NCI-H510A (cell line): Measurements from ENCODE around the gene MRPS23.

ENCODE experiments used
- DNase-seq: peaks from one replicate; lab custom pipeline; 2025; lab: John Stamatoyannopoulos, UW

Gene MRPS23

DNA sequence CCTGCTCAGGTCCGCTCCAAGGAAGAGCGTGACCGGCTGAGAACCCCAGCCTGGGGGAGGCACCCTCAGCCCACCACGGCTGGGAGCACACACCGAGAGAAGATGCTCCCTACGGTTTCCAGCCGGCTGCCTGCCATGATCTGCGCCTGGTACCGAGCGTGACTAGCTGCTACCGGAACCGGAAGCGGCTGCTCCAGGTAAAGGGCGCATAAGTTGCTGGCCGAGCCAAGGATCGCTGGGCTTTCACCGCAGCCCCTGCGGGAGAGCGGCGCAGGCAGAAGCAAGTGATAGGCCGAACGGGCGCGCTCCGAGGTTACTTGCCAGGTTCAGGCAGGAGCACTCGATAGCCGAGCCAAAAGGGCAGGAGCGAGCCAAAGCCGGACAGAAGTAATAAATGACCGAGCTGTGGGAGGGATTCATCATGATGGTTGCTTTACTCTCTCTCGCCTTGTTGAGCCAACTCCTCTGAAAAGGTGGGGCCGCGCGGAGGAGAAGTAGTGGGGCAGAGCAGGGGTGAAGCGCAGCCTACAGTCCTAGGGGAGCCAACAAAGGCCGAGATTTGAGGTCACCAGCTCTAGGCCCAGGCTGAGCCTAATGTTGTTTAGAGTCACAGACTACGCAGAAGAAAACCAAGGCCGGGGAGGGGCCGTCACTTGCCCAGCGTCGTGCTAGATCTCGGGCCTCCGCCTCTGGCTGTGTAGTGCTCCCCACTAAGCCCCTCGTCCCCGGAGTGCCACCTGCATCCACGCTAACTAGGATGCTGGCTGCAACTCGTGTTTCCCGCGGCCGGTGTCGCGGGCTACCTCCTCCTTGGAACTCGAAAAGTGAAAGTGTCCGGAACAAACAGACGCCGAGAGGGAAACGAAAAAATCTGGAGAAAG is at the start of gene MRPS23:
Gene MRPS23 (minus strand): TSS at position 171 of the 881 bp plus-strand sequence. CDS start 34 bp downstream, at position 137.
- DNase-seq: peak; percentile 99

DNA sequence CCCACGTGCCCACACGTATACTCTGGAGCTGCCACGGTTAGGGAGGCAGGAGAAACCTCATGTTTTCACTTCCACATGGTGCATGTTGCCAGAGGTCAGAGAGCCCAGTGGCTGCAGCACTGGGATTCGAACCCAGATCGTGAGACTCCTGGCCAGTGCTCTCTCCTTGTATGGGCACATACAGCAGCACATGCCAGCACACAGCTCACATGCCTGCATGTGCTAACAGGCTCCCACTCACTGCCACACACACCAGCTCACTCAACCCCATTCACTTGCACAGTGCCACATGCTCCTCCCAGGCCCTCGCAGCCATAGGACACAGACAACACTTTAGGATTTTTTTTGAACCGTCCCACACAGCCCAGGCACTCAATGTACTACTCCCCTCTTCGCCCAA is 49.5 kb upstream of the MRPS23 start:
- no peak for DNase-seq

DNA sequence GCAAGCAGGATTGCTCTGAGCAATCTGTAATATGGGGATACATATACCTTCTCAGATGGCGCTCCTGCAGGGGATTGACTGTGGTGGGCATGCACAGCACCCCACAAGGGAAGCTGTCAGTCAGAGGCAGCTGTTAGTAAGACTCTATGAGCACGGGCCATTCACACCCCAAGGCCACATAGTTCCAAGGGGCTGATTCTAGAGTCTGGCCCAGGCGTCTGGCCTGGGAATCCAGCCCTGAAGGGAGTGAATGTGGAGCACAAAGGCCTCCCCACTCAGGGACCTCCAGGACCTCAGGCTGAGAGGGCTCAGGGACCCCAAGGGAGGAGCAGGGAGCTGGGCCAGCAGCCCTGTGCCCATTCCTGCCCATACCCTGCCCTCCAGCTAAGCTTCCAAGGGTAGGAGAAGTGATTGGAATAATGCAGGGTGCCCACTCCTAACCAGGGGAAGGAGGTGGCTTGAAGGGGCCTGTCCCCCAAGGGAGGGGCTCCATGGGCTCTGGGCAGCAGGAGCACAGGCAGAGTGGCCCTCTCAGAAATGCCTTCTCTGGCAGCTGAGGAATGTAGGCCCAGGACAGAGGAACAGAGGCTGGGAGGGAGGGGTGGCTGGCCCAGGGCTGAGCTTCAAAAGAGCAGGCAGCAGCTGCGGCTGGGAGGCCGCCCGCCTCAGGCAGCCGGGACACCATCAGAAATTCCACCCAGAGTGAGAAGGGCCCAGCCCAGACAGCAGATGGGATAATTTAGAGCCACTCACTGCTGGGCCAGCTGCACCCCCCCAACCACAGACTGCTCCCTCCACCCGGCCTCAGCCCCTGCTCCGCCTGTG is 48.9 kb upstream of the MRPS23 start:
- DNase-seq: no peak

DNA sequence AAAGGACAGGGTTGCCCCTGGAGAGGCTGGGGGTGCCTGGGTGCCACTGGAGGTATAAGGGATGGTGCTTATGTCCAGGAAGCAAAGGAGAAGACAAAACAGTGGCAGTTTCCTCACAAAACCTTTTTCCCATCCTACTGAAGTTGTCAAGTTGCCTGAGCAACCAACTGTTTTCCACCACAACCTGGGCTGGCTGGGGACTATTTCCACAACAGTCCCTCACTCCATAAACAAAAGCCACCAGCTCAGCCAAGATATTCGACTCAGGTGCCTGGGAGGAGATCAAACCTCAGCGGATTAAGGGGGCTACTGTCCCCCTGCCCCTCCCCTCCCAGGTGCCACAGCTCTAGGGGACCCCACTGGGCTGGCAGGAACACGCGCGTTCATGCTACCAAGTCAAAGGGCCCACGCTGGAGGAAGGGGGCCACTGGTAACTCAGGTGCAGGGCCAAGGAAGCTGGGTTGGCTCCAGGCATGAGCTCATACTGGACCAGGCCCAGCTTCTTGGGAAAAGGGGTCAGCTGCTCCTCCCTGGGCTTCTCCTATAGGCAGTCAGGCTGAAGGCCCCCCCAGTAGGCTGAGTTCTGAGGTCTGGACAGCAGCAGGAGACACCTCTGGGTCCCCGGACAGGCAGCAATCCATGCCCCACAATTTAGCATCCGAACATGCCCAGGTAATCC is 45.7 kb upstream of the MRPS23 start:
- DNase-seq: no peak

DNA sequence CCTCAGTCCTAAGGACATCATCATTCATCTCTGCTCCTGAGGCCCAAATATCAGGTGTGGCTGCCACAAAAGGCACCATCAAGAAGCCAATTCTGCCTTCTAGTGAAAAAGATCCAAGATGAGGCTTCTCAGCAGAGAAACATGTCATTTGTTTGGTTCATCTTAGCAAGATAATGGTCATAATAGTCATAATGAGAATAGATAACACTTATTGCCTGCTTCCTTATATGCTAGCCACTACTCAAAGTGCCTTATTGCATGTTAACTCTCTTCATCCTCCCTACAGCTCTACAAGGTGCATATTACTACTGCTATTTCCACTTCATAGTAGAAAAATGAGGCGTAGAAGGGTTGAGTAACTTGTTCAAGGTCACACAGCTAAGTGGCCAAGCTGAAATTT is 45.0 kb upstream of the MRPS23 start:
- no peak for DNase-seq

DNA sequence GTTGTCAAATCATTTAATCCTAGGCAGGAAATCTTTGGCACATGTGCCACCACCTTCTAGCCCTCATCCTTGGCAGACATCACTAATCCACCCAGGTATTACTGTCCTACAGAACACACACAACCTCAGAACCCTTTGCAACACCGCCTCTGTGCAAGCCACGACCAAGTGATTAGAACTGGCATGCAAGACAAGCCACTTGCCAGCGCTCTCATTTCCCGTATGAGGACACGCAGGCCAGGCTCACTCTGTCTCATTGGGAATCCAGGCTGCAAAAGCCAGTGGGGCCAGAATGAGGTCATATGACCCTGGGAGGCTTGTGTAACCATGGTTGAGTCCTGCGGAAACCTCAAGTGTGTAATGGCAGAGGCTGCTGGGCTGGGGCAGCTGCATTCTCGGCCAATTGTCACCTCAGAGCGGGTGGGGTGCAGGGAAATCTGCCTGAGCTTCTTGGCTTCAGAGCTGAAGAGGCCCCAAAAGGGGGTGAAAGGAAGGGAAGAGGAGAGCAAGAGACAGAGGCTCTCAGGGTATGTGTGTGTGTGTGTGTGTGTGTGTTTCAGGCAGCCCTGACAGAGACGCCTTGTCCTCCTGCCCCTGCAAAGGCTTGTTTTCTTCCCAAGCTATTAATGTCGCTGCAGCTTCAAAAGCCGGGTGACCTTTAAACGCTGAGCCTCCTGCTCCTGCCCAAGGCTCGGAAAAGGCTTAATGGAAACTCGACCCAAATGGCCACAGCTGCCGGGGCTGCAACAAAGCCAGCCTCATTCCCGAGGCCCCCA is 43.2 kb upstream of the MRPS23 start:
- DNase-seq: peak; percentile 96

DNA sequence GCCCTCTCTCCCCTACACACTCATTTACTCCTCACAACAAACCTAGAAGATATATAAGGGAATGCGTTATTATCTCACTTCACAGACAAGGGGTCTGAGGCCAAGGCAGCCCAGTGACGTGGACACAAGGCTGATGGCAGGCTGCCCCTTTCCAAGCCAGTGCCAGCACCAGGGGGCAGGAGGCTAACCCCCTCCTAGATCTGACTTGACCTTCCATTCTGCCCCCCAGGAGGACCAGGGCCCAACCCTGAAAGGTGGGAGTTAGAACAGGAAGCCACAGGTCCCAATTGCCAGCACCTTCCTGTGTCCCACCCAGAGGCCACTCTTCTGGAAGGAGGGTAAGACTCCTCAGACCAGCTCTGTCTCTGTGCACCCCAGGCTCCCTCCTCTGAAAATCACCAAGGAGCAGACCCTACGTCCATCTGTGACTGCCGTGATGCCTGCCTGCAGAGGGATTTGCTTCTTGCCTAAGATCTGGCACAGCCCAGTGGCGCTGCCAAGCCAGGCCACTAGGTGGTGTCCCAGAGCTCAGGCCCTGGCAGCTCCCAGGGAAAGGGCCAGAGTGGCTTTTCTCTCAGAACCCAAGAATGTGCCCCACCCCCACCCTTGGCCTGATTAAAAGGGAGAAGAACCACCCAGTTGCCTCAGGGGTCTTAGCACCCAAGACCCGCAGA is 42.4 kb upstream of the MRPS23 start:
- DNase-seq: peak; percentile 71

DNA sequence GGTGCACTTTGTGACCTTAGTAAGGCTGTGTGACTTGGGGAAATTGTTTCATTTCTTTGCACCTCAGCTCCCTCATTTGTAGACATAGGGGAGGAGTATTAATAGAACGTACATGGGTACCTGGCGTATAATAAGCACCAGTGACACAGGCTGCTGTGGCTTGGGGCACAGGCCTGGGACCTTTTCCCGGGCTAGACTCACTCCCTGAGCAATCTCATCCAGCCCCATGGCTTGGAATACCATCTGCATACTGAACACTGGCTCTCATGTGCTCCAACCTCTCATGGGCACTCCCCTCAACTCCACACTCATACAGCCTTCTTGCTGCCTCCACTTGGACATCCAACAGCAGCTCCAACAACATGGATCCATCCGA is 41.0 kb upstream of the MRPS23 start:
- DNase-seq: no peak

DNA sequence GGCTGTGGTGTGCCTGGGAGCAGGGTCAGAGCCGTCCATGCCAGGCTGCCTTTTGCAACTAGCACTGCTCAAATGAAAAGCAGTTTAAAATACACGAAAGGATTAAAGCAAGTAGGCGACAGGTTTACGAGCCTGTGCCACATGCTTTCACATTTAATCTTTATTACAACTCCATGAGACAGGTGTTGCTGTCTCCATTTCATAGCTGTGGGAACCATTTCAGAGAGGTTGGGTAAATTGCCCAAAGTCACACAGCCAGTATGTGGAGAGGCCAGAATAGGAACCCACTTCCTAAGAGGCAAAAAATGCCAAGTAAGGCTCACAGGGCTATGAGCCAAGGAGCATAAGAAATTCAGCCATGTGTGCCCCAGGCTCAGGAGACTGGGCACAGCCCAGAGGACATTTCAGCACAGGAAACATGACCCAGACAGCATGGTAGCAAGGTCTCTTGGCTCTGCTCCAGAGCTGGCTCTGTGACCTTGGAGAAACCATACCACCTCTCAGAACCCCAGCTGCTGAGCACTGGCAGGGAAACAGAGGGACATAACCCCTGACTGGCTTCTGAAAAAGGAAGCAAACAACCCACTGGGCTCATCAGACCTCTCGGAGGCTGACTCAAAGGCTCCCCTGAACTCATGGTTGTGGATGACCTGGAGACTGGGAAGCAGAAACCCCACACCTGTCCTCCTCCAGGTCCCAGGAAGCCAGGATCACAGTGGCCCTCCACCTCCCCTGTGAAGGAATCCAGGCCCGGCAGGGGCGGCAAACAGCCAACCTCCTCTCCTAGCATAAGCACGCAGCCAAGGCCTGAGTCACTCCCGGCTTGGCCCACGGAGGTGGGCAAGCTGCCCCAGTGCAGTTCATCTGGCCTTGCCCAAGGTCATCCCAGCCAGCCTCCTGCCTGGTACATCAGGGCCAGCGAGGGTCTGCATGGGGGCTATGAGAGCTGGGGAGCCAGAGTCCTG is 40.3 kb upstream of the MRPS23 start:
- no peak for DNase-seq

DNA sequence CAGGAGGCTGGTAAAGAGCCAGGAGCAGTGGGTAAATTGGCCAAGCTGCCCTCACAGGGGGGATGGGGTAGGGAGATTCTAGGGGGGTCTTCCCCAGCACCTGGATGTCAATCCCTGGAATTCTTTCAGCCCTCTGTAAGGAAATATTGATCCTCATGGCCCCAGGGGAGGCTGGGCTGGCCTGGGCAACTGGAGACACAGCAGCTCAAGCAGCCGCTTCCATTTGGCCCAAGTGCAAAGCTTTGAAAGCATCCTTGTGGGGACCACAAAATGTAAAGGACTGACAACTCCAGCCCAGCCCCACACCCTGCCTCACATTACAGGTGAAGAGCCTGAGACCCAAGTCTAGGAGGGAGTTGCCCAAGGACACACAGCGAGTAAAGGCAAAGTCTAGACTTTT is 39.4 kb upstream of the MRPS23 start:
- DNase-seq: no peak

DNA sequence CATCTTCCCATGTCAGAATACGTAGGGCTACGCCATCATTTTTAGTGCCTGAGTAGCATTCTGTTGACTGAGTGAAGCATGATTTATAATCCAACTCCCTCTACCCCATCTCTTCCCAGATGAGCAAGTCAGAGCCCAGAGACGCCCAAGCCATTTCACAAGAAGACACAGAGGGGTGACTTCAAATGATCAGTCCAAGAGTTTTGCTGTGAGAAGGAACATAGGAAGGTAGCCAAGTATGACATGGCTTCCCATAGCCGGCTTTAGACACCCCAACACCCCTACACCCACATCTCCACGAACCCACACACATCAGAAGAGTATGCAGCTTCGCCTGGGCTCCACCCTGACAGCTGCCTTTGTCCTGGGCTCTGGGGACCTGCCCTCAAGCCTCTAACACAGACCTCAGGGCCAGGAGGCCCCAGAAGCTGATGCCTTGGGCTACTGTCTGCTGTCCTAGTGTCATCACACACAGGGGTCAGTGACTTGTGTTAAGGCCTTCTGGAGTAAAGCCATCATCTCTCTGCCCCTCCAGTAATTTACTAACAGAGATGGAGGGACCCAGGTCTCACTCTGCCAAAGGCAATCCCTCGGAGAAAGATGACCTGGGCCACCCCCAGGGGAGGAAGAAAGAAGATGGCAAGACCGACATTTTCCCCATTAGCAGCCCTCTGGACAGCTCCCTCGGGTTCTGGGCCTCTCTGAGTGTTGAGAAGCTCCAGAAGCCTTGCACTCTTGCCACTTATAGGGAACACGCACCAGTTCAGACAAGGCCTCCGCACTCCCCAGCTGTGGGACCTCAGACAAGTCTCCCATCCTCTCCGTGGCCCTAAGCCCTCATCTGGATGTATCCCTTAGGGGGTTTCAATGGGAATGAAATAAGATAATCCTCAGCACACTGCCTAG is 38.7 kb upstream of the MRPS23 start:
- DNase-seq: no peak

DNA sequence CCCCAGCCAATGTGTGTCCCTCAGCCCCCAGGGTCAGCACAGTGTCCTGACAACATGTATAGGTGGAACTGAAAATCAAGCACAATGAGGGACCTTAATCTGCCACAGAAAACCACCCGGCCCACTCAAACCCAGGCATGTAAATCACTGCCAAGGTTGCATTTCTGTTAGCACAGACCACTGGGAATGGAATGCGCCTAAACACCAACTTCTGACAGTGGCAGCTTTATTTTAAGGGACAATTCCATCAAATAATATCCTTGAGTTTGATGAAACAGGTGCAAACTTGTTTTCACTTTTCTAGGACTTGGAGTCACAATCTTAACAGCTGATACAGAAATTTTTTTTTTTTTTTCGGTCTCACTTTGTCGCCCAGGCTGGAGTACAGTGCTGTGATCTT is 37.3 kb upstream of the MRPS23 start:
- DNase-seq: no peak

DNA sequence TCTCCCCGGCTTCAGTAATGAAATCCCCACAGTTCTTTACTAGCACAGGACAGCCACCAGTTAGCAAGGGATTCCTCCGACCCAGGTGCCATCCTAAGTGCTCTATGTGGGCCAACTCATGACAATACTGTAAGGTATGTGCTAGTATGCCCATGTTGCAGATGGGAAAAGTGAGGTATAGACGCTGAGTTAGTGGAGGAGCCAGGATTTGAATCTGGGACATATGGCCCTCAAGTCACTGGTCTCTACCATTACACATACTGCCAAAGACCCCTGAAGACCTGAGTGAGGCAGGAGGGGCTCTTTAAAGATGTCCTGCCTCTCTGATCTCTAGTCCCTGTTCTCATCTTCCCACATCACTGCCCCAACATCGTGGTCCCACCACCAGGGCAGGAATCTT is 36.2 kb upstream of the MRPS23 start:
- no peak for DNase-seq

DNA sequence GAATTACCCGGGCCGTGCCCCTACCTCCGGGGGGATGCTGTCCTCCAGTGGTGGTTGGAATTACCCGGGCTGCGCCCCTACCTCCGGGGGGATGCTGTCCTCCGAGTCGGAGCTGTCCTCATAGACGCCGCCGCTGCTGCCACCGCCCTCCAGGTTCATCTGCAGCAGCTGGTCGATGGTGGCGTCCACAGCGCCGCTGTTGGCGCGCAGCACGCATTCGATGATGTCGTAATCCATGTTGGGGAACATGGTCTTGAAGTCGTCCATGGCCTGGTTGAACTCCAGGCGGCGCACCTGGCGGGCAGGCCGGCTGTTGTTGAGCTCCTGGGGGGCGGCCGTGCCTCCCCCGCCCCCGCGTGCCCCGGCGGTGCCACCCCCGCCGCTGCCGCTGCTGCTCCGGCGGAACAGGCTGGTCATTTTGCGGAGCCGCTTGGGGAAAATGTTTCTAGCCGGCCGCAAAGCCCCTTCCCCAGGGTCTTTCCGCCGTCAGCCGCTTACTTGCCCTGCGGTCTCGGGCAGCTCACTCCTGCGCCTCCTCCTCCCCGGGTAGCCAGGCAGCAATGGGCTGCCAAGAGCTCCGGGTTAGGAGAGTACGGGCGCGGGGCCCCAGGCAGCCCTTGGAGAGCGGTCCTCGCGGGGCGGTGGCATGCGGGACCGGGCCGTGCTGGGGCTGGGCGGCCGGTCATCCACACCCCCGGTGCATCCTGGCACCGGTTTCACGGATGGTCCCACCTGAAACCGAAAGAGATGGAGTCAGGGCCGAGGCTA is 35.5 kb upstream of the MRPS23 start:
- DNase-seq: no peak

DNA sequence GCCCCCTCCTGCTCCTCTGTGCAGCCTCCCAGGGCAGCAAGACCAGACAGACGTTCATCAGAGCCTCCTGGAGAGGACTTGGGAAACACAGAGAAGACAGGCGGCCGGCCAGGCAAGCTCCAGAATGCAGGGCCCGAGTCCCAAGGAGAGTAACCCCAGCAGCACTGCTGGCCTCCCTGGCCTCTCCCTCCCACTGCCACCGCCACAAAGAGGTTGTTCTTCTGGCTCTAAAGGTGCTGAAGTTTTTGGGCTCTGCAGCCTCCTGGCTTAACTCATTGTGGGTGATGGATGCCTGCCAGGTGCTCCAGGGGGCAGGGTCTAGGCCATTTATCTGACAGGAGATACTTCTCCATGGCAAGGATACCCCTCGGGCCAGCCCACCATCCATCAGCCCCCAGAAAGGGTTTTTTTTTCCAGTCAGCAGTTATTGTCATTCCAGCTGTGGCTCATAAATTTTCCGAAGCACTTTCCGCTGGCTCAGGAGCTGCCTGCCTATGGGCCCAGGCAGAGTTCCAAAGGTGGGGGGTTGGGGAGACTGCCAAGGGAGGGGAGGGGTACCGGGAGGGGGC is 32.0 kb upstream of the MRPS23 start:
- no peak for DNase-seq

DNA sequence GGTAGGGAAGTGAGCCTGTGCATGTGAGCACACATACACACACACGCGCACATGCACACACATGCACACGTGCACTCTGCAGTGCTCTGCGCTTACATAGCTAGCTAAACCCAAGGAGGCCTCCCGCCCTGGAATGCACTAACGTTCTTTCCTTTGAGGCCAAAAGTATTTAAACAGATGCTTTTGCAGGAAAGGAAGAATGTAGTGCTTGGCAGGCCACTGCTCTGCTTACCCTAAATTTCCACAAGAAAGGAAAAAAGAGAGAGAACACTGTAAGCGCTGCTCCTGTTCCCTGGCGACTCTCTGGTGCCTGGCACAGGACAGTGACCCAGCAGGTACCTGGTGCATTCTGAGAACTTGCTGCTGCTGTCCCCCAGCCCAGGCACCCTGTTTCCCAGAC is 31.3 kb upstream of the MRPS23 start:
- DNase-seq: no peak

DNA sequence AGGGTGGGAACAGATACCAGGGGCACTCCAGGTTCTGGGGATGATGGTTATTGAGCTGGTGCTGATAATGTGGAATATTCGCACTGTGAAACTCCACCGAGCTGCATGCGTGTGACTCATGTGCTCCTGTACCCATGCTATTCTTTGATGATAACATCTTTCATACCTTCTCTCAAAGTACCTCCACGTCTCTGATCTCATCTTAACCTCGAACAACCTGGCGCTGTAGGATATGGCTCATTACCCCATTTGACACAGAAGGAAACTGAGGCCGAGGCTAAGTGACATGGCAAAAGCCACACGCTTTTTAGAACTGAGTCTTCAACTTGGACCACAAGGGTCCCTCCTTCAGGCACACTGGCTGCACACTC is 30.2 kb upstream of the MRPS23 start:
- DNase-seq: no peak
